A549 (cell line): ENCODE data around the gene CCDC106. TPM values are rescaled to one million over a fixed set of nuclear protein-coding genes. Genes with fewer than 3 reads are reported as not detected.

Source experiments
- ATAC-seq, 2 experiments: fragments of 200-7000 bp in 1 of 2; fragments of >200 bp in 1 of 2; cut with Nextera tagmentation in 1 of 2; cut with Tn5 transposase in 1 of 2; 3 replicates each; pipeline versions ENCODE4 v1.8.0 to v1.9.1; 2018 to 2020; ENCODE audit warnings: mild to moderate bottlenecking in 1 of 2, moderate library complexity in 1 of 2
- CTCF ChIA-PET: fragments of 300-600 bp; sonication (Branson Sonifier 250); formaldehyde crosslinking; extraction: SDS; loops from one replicate; lab custom pipeline; 2021; ENCODE audit warnings: antibody characterized with exemption, inconsistent platforms; lab: Yijun Ruan, JAX
- POLR2A ChIA-PET: fragments of 350-600 bp; formaldehyde crosslinking; extraction: SDS; loops from one replicate; lab custom pipeline; 2021; ENCODE audit warnings: antibody characterized with exemption, inconsistent platforms; lab: Yijun Ruan, JAX
- DNase-seq, 2 experiments: peaks; one replicate each; pipeline versions ENCODE4 v3.0.0 to v3.0.0-alpha.2; 2011 to 2016; ENCODE audit warnings: low read depth in 1 of 2, low spot score in 1 of 2
- FAIRE-seq: peaks from 2 replicates; lab custom pipeline; 2011; peaks lifted over from hg19 to GRCh38; lab: Jason Lieb, UNC
- H3K27ac ChIP-seq, 2 experiments: fragments of >200 bp; sonication (Bioruptor Twin); formaldehyde crosslinking; 3 replicates each; pipeline ENCODE4 v1.5.1; 2016 to 2017
- H3K4me1 ChIP-seq: fragments of >200 bp; sonication (Bioruptor Twin); formaldehyde crosslinking; 3 replicates; pipeline ENCODE4 v1.6.1; 2016
- H3K4me2 ChIP-seq: fragments of >200 bp; sonication (Bioruptor Twin); formaldehyde crosslinking; 3 replicates; pipeline ENCODE4 v1.6.1; 2016
- H3K4me3 ChIP-seq: fragments of >200 bp; sonication (Bioruptor Twin); formaldehyde crosslinking; 3 replicates; pipeline ENCODE4 v1.5.1; 2016
- H3K9me3 ChIP-seq: fragments of >200 bp; sonication (Bioruptor Twin); formaldehyde crosslinking; 3 replicates; pipeline ENCODE4 v1.6.1; 2016
- BHLHE40 ChIP-seq: IDR thresholded peaks from 2 replicates; pipeline ENCODE4 v1.6.1; 2012; ENCODE audit warnings: low read depth, low read length, inconsistent platforms
- CBX8 ChIP-seq: fragments of 200-600 bp; sonication (generic); IDR thresholded peaks from 2 replicates; pipeline ENCODE4 v1.6.1; 2016
- CEBPB ChIP-seq, 2 experiments: fragments of >200 bp in 1 of 2; sonication (Bioruptor Twin) in 1 of 2; formaldehyde crosslinking in 1 of 2; IDR thresholded peaks; 2 replicates each; pipeline ENCODE4 v1.6.1; 2012 to 2016
- CHD2 ChIP-seq: fragments of 150-350 bp; IDR thresholded peaks from 2 replicates; pipeline ENCODE4 v1.6.1; 2014; ENCODE audit warnings: low read length; ENCODE audit not compliant: partially characterized antibody
- CHD4 ChIP-seq: fragments of 200-600 bp; sonication (generic); IDR thresholded peaks from 2 replicates; pipeline ENCODE4 v1.6.1; 2016; ENCODE audit warnings: antibody characterized with exemption, mild to moderate bottlenecking, borderline replicate concordance
- E2F6 ChIP-seq: IDR thresholded peaks from 2 replicates; pipeline ENCODE4 v1.6.1; 2012; ENCODE audit warnings: low read depth, borderline replicate concordance
- EHF ChIP-seq: fragments of 250-450 bp; sonication (Bioruptor Pico); IDR thresholded peaks from 2 replicates; pipeline ENCODE4 v1.5.0; 2020; ENCODE audit warnings: mild to moderate bottlenecking
- ESRRA ChIP-seq: fragments of 150-350 bp; IDR thresholded peaks from 2 replicates; pipeline ENCODE4 v1.6.1; 2014; ENCODE audit warnings: mild to moderate bottlenecking, low read length, borderline replicate concordance
- FOSB ChIP-seq: fragments of 250-450 bp; sonication (Bioruptor Pico); IDR thresholded peaks from 2 replicates; pipeline ENCODE4 v1.5.0; 2020; ENCODE audit warnings: mild to moderate bottlenecking, moderate library complexity
- FOXS1 ChIP-seq: fragments of 250-450 bp; sonication (Bioruptor Pico); IDR thresholded peaks from 2 replicates; pipeline ENCODE4 v1.5.0; 2020; ENCODE audit warnings: mild to moderate bottlenecking, moderate library complexity
- GATA3 ChIP-seq: IDR thresholded peaks from 2 replicates; pipeline ENCODE4 v1.6.1; 2012; ENCODE audit warnings: borderline replicate concordance
- HES2 ChIP-seq: fragments of >200 bp; sonication (Bioruptor Twin); formaldehyde crosslinking; IDR thresholded peaks from 2 replicates; pipeline ENCODE4 v1.6.1; 2016
- HOXA7 ChIP-seq: fragments of 250-450 bp; sonication (Bioruptor Pico); IDR thresholded peaks from 2 replicates; pipeline ENCODE4 v1.5.0; 2020; ENCODE audit warnings: mild to moderate bottlenecking, moderate library complexity
- HOXB13 ChIP-seq: fragments of 250-450 bp; sonication (Bioruptor Pico); IDR thresholded peaks from 2 replicates; pipeline ENCODE4 v1.5.0; 2020; ENCODE audit warnings: low read depth, mild to moderate bottlenecking, moderate library complexity
- HOXB5 ChIP-seq: fragments of 250-450 bp; sonication (Bioruptor Pico); IDR thresholded peaks from 2 replicates; pipeline ENCODE4 v1.5.0; 2020; ENCODE audit warnings: mild to moderate bottlenecking, moderate library complexity
- JUN ChIP-seq, 2 experiments: fragments of >200 bp; sonication (Bioruptor Twin); formaldehyde crosslinking; IDR thresholded peaks; 2 replicates in 1 of 2; 3 replicates in 1 of 2; pipeline ENCODE4 v1.6.1; 2016 to 2017
- KDM1A ChIP-seq: fragments of 200-600 bp; sonication (generic); IDR thresholded peaks from 2 replicates; pipeline ENCODE4 v1.6.1; 2016; ENCODE audit warnings: low read depth, mild to moderate bottlenecking
- KDM5A ChIP-seq: fragments of 200-600 bp; sonication (generic); IDR thresholded peaks from 2 replicates; pipeline ENCODE4 v1.6.1; 2016; ENCODE audit warnings: antibody characterized with exemption, mild to moderate bottlenecking
- MAZ ChIP-seq: fragments of 150-350 bp; IDR thresholded peaks from 2 replicates; pipeline ENCODE4 v1.6.1; 2014; ENCODE audit warnings: antibody characterized with exemption, low read depth, low read length, borderline replicate concordance
- NFE2L2 ChIP-seq: fragments of 150-350 bp; conservative IDR thresholded peaks from 2 replicates; pipeline ENCODE4 v1.6.1; 2014; ENCODE audit warnings: low read length
- POLR2A ChIP-seq: IDR thresholded peaks from 2 replicates; pipeline ENCODE4 v1.6.1; 2012; ENCODE audit warnings: mild to moderate bottlenecking, low read length
- POLR2AphosphoS2 ChIP-seq: conservative IDR thresholded peaks from 2 replicates; pipeline ENCODE4 v1.6.1; 2012; ENCODE audit warnings: low read length, improper control_type of control experiment, inconsistent platforms
- REST ChIP-seq: fragments of 200-600 bp; sonication (generic); IDR thresholded peaks from 2 replicates; pipeline ENCODE4 v1.6.1; 2016; ENCODE audit warnings: antibody characterized with exemption, mild to moderate bottlenecking, moderate library complexity
- SREBF2 ChIP-seq: fragments of 450-650 bp; IDR thresholded peaks from 2 replicates; pipeline ENCODE4 v1.6.1; 2014; ENCODE audit warnings: mild to moderate bottlenecking, moderate library complexity
- TP53 ChIP-seq: fragments of 250-450 bp; sonication (Bioruptor Pico); IDR thresholded peaks from 2 replicates; pipeline ENCODE4 v1.5.0; 2021; ENCODE audit warnings: mild to moderate bottlenecking, moderate library complexity
- ZFP36 ChIP-seq: fragments of 450-650 bp; IDR thresholded peaks from 2 replicates; pipeline ENCODE4 v1.6.1; 2014; ENCODE audit warnings: borderline replicate concordance; ENCODE audit not compliant: partially characterized antibody
- ZNF302 ChIP-seq: fragments of 250-450 bp; sonication (Bioruptor Pico); IDR thresholded peaks from 2 replicates; pipeline ENCODE4 v1.9.0; 2021; ENCODE audit warnings: inconsistent platforms, mild to moderate bottlenecking, moderate library complexity
- WGBS: methylation state at CpG from one replicate; pipeline ENCODE4 v1.1.6; 2017; ENCODE audit errors: missing lambda C conversion rate; 5-methylcytosine and 5-hydroxymethylcytosine counted together
- polyA plus RNA-seq, 4 experiments: library from polyadenylated mRNA; depleted of rRNA in 3 of 4; stranded (reverse); fragments of >200 nt; fragmentation: RNase III in 1 of 4; extraction: RNeasy Plus Mini Kit Qiagen cat#74134 plus additional on column Dnase treatment in 1 of 4; gene quantifications; 2 replicates in 3 of 4; 3 replicates in 1 of 4; pipeline ENCODE4 v1.2.3, GENCODE V29; 2011 to 2017

Gene CCDC106
- polyA plus RNA-seq, 2 of the 4 experiments (the other 2 are of a cell fraction) = 5.2 to 17.6 TPM

GRCh38 chr19:55609326-55609725, 38.7 kb upstream of the CCDC106 start:
- TF ChIP-seq HES2 (no peak), FOXS1 (CRISPR knock-in tag) (no peak), KDM1A (no peak), POLR2A (no peak), BHLHE40 (no peak), FOSB (CRISPR knock-in tag) (no peak), TP53 (CRISPR knock-in tag) (no peak), HOXA7 (CRISPR knock-in tag) (no peak), CEBPB (IDR thresholded peaks at IDR 0.05) (no peak), REST (no peak), ZFP36 (no peak), GATA3 (no peak), EHF (CRISPR knock-in tag) (no peak), KDM5A (no peak), JUN (IDR thresholded peaks at IDR 0.05) (no peak), POLR2AphosphoS2 (no peak), CBX8 (no peak), ESRRA (no peak), CHD2 (no peak)
- H3K27ac ChIP-seq = no peak overlapping the region
- H3K4me2 ChIP-seq = no peak overlapping the region
- CTCF ChIA-PET = interaction anchor here (0.7 to 16.7 kb wide), 6 partner anchors 13 to 142 kb away, joined by 3 to 348 read pairs (median 30); partner anchors contain the start of gene ZNF784
- WGBS = 89% methylated on average over 5 of the region's 5 CpGs
- peaks cover 9% of the 10 kb centered on the region for H3K4me1 ChIP-seq
- no peak for FAIRE-seq
- no peak overlapping the region for H3K4me3 ChIP-seq
- no peak for ATAC-seq
- no peaks in the 10 kb centered on the region for H3K9me3 ChIP-seq
- POLR2A ChIA-PET = interaction anchor here (1.1 kb wide), 1 partner anchor 15 kb away, joined by 3 read pairs; the partner anchor contains the start of gene ZNF784
- DNase-seq = no peak

- H3K4me3 ChIP-seq = no peak overlapping the region
- ChIA-PET POLR2A (interaction anchor here (0.6 to 1.3 kb wide), 3 partner anchors 12 to 467 kb away, joined by 3 to 4 read pairs (median 3); partner anchors contain the start of genes FIZ1 and ZNF784), CTCF (interaction anchor here (0.6 to 16.7 kb wide), 7 partner anchors 11 to 193 kb away, joined by 3 to 348 read pairs (median 12); partner anchors contain the start of gene ZNF784)
- no peak for DNase-seq
- no peak for FAIRE-seq
- no peak overlapping the region for H3K4me2 ChIP-seq
- no peaks in the 10 kb centered on the region for H3K9me3 ChIP-seq
- no peak for ATAC-seq
- peaks cover 8% of the 10 kb centered on the region for H3K4me1 ChIP-seq
- no peak overlapping the region for H3K27ac ChIP-seq
- TF ChIP-seq NFE2L2 (no peak), CBX8 (no peak), TP53 (CRISPR knock-in tag) (no peak), BHLHE40 (no peak), HOXB5 (CRISPR knock-in tag) (no peak), ZNF302 (CRISPR knock-in tag) (no peak), FOXS1 (CRISPR knock-in tag) (no peak), FOSB (CRISPR knock-in tag) (no peak), E2F6 (no peak), CHD4 (no peak), HOXB13 (CRISPR knock-in tag) (no peak), MAZ (no peak), SREBF2 (no peak)
- 78% methylated on average over 15 of the region's 15 CpGs for WGBS
Observed at GRCh38 chr19:55611300-55611982, 36.6 kb upstream of the CCDC106 start.
